Peyer's patch (tissue), 4 donors: ENCODE results near the gene AHDC1. TPM values are rescaled to one million over a fixed set of nuclear protein-coding genes. Genes with fewer than 3 reads are reported as not detected.
"Not testable (repeated sequence)": the region's sequence is repeated elsewhere in the genome, so short reads cannot be mapped to it uniquely, and the experiment has no call there.

ENCODE experiments used
- DNase-seq, 3 donors: peaks; one replicate each; pipeline ENCODE4 v3.0.0-alpha.2; 2017 to 2019
- H3K27ac ChIP-seq, 4 donors: fragments of 200-600 bp; sonication (generic); one replicate each; pipeline ENCODE4 v1.5.1; 2016 to 2019
- H3K27me3 ChIP-seq, 2 donors: fragments of 200-600 bp; sonication (generic); one replicate each; pipeline ENCODE4 v1.5.1; 2019
- H3K36me3 ChIP-seq, 3 donors: fragments of 200-600 bp; sonication (generic); one replicate each; pipeline ENCODE4 v1.5.1; 2016 to 2019
- H3K4me1 ChIP-seq, 4 donors: fragments of 200-600 bp; sonication (generic); one replicate each; pipeline ENCODE4 v1.5.1; 2016 to 2019
- H3K4me3 ChIP-seq, 4 donors: fragments of 200-600 bp; sonication (generic); 1 replicate in 3 of 4; 2 replicates in 1 of 4; pipeline ENCODE4 v1.5.1; 2016 to 2019; ENCODE audit warnings: mild to moderate bottlenecking in 1 of 4
- H3K9me3 ChIP-seq, 4 donors: fragments of 200-600 bp; sonication (generic); one replicate each; pipeline ENCODE4 v1.5.1; 2016 to 2019; ENCODE audit warnings: mild to moderate bottlenecking in 1 of 4
- POLR2A ChIP-seq, 2 donors: fragments of 450-650 bp; IDR thresholded peaks; one replicate each; pipeline ENCODE4 v1.5.1; 2017; ENCODE audit warnings: antibody characterized with exemption in 2 of 2, mild to moderate bottlenecking in 2 of 2, moderate library complexity in 2 of 2
- total RNA-seq, 4 donors: library from RNA; depleted of rRNA; stranded (reverse); fragments of >200 nt; gene quantifications; one replicate each; pipeline ENCODE4 v1.1.0, GENCODE V29; 2016
- TF ChIP-seq, protein P1 (sequence below), 6 experiments: fragments of 450-650 bp in 4 of 6; fragments of 200-600 bp in 2 of 6; sonication (generic) in 1 of 6; IDR thresholded peaks; one replicate each; pipeline ENCODE4 v1.5.1; 2017 to 2019; ENCODE audit warnings: antibody characterized with exemption in 6 of 6, mild to moderate bottlenecking in 3 of 6, moderate library complexity in 1 of 6

The AHDC1 gene
- total RNA-seq, 4 donors from 2014 or later, result 7.0 to 21.5 (median 12.0) TPM

DNA sequence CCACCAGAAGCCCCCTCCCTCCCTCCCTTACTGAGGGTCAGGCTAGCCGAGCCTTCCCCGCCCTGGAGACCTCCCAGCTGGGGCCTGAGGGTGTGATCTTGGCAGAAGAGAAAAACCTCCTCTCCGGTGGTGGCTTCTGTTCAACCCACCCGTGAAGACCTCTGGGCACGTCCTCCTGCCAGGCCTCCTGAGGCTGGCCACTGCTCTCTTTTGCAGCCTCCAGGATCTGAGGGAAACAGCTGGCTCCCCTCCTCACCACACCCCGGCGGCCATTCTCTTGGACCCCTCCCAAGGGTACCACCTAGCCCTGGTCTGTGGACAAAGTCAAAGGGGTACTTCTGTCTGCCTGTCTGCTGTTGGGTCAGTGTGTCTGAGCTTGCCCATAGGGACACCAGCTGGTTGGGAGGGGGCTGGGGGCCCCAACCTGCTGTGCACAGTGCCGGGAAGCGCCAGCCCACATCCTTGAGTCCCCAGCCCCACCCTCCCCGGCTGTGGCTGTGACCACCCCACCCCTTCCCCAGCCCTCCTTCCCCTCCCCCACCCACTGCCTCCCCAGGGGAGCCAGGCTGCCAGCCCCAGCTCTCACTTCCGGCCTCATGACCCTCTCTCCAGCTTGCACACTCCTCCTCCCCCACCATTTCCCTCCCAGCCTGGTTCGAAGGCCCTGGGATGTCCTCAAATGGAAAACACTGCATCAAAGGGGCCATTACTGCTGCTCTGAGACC, 48.1 kb downstream of the AHDC1 start:
- peak overlapping the region; percentile 43 to 88 (median 66) for H3K27ac ChIP-seq
- H3K4me1 ChIP-seq, result peaks cover 0 to 40% (median 15%) of the 10 kb centered on the region in 4 donors
- DNase-seq, result peak in 2 of 3 donors; percentile 61
- H3K9me3 ChIP-seq, result no peaks in the 10 kb centered on the region
- no peak overlapping the region for H3K4me3 ChIP-seq
- no peaks in the 10 kb centered on the region for H3K27me3 ChIP-seq
- H3K36me3 ChIP-seq, result peaks cover 0 to 18% (median 0%) of the 10 kb centered on the region in 3 donors
- TF ChIP-seq POLR2A (IDR thresholded peaks at IDR 0.05), result no peak
- TF ChIP-seq, protein P1, sequence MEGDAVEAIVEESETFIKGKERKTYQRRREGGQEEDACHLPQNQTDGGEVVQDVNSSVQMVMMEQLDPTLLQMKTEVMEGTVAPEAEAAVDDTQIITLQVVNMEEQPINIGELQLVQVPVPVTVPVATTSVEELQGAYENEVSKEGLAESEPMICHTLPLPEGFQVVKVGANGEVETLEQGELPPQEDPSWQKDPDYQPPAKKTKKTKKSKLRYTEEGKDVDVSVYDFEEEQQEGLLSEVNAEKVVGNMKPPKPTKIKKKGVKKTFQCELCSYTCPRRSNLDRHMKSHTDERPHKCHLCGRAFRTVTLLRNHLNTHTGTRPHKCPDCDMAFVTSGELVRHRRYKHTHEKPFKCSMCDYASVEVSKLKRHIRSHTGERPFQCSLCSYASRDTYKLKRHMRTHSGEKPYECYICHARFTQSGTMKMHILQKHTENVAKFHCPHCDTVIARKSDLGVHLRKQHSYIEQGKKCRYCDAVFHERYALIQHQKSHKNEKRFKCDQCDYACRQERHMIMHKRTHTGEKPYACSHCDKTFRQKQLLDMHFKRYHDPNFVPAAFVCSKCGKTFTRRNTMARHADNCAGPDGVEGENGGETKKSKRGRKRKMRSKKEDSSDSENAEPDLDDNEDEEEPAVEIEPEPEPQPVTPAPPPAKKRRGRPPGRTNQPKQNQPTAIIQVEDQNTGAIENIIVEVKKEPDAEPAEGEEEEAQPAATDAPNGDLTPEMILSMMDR (IDR thresholded peaks at IDR 0.05), result no peak

DNA sequence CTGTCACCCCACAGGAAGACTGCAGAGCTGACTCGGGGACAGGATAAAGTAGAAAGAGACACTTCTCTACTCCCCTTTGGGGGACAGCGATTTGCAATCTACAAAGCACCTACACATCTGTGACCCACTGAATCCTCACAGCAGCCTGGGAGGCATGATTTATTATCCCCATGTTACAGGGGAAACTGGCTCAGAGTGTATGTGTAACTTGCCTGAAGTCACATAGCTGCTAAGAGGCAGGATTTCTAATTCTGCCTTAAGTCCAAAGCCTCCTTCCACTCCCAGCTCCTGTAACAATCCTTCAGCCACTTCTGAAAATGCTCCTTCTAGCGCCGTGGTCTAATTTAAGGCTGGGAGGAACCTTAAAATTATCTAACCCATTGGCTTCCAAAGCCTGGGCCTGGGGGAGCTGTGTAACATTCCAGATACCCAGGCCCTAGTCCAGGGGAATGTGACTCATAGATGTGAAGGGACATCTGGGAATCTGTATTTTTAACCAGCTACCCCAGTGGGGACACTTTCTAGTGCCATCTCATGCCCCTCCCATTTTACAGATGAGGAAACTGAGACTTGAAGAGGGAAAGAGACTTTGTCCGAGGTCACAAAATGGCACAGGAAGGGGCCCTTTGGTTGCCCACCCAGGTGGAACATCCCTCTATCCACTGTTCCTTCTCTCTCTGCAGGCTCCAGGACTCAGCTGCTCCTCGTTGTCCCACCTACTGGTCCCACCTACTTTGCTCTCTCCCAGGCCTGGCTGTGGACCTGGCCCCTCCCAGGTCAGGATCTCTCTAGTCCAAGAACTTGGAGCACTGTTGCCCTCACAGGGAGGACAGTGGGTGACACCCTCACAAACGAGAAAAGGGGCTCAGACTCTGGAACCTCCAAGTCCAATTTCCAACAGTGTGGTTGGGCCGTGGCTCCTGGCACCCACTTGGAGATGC, 48.9 kb downstream of the AHDC1 start:
- Histone ChIP-seq H3K36me3 (peaks cover 0 to 26% (median 0%) of the 10 kb centered on the region in 3 donors), H3K4me1 (peaks cover 0 to 40% (median 15%) of the 10 kb centered on the region in 4 donors), H3K27me3 (no peaks in the 10 kb centered on the region)

DNA sequence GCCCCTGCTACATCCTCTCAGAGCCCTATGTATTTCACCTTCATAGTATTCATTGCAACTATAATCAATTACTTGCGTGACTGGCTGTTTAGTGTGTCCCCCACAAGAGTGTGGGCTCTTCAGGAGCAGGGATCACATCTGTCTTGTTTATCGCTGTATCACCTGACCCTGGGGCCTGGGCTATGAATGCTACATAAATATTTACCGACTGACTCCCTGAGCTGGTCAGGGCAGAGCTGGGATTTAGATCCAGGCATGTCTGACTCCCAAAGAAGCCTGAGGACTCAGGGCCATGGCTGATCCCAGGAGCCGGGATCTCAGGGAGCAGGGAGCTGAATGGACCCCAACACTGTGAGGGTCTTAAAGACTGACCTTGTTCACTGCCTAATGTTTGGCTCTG, 49.7 kb downstream of the AHDC1 start:
- peak overlapping the region in 2 of 4 donors; percentile 65 to 88 for H3K27ac ChIP-seq
- peaks cover 0 to 33% (median 0%) of the 10 kb centered on the region in 3 donors for H3K36me3 ChIP-seq
- no peak overlapping the region for H3K4me3 ChIP-seq
- no peak for TF ChIP-seq POLR2A (IDR thresholded peaks at IDR 0.05)
- TF ChIP-seq, protein P1 (IDR thresholded peaks at IDR 0.05), result no peak
- DNase-seq, result no peak
- H3K9me3 ChIP-seq, result no peaks in the 10 kb centered on the region
- H3K4me1 ChIP-seq, result peaks cover 0 to 40% (median 15%) of the 10 kb centered on the region in 4 donors
- H3K27me3 ChIP-seq, result no peaks in the 10 kb centered on the region

More for the DNA sequence above, 48.9 kb downstream of the AHDC1 start:
- TF ChIP-seq, protein P1 (IDR thresholded peaks at IDR 0.05), result no peak
- TF ChIP-seq POLR2A (IDR thresholded peaks at IDR 0.05), result no peak
- Histone ChIP-seq H3K4me3 (no peak overlapping the region), H3K9me3 (no peaks in the 10 kb centered on the region), H3K27ac (peak overlapping the region; percentile 43 to 88 (median 66))
- no peak for DNase-seq

DNA sequence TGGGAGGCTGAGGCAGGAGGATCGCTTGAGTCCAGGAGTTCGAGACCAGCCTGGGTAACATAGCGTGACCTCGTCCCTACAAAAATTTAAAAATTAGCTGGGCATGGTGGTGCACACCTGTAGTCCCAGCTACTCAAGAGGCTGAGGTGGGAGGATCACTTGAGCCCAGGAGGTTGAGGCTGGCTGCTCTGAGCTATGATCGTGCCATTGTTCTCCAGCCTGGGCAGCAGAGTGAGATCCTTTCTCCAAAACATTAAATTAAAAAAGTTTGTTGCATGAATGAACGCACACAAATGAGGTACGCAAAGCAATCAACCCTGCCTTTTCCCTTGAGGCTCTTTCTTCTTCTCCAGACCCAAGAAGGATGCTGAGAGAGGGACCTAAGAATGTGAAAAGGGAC, 50.1 kb downstream of the AHDC1 start:
- Histone ChIP-seq H3K4me1 (peaks cover 0 to 40% (median 15%) of the 10 kb centered on the region in 4 donors), H3K36me3 (peaks cover 0 to 38% (median 0%) of the 10 kb centered on the region in 3 donors)
- H3K4me3 ChIP-seq, H3K9me3 ChIP-seq, H3K27me3 ChIP-seq, H3K27ac ChIP-seq, DNase-seq: not testable (repeated sequence)

DNA sequence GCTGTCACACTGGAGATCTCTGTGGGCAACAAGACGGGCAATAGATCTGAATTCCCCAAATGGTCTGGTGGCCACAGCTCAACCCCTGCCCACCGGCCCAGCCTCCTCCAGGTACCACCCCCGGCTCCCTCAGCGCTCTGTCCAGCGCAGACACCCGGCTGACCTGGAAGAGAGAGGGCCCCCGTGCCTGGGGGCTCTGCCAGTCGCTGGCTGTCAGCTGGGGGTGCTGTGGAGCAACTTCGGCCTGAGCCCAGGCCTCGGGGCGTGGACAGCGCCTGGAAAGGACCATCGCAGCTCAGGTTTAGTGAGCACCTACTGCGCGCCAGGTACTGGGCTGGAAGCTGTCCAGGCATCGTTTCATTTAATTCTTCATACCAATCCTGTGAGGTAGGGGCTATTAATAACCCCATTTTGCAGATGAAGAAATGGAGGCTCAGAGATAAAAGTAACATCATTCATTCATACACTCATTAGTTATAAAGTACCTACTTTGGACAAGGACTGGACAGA, 51.0 kb downstream of the AHDC1 start:
- H3K4me1 ChIP-seq, result peaks cover 0 to 32% (median 15%) of the 10 kb centered on the region in 4 donors
- no peaks in the 10 kb centered on the region for H3K9me3 ChIP-seq
- H3K4me3 ChIP-seq, result no peak overlapping the region
- no peaks in the 10 kb centered on the region for H3K27me3 ChIP-seq
- no peak overlapping the region for H3K27ac ChIP-seq
- H3K36me3 ChIP-seq, result peaks cover 0 to 41% (median 0%) of the 10 kb centered on the region in 3 donors
- no peak for DNase-seq
- no peak for TF ChIP-seq POLR2A (IDR thresholded peaks at IDR 0.05)
- TF ChIP-seq, protein P1 (IDR thresholded peaks at IDR 0.05), result no peak
